CD4-positive, alpha-beta T cell treated with Interleukin-15 for 4 hours (primary cell): ENCODE measurements around the gene TNFRSF14.

Experiments used
- DNase-seq: peaks from one replicate; pipeline ENCODE4 v3.0.0-alpha.2; 2020; ENCODE audit warnings: low spot score

Gene TNFRSF14

GRCh38 chr1:2588661-2589430 lies 32.7 kb downstream of the TNFRSF14 start:
- DNase-seq = no peak

DNA sequence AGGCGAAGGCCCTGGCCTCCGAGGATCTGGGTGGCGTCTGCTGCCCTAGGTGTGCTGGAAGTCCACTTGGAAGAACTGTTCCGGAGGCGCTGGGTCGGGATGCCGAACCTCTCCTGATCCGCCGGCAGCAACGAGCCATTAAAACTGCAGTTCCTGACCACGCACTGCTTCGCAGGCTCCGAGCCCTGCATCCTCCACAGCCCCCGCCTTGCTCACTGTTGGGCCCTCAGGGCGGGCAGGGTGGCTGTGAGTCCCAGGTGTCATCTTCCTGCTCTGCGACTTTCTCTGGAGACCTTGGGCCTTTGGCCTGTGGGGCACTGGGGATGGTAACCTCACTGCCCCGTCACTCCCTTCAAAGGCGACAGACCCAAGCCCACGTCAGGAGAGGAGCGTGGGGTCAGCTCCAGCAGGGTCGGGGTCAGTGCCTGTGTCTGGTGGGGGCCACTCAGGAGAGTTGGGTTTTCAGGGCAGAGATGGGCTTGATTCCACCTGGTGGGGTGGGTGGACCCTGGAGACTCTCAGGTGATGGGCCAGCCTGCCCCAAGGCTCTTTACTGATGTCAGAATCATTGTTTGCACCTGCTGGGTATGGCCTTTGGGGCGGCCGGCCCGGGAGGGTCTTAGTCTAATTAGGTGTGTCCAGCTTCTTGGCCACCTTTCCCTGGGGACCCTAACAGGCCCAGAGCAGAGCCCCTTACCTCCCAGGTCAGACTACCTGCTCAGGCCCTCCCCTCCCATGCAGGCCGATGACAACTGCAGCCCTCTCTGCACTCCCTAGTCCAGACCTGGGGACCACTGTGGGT lies 33.5 kb downstream of the TNFRSF14 start:
- DNase-seq = no peak

GRCh38 chr1:2590233-2591141 lies 34.3 kb downstream of the TNFRSF14 start:
- no peak for DNase-seq

DNA sequence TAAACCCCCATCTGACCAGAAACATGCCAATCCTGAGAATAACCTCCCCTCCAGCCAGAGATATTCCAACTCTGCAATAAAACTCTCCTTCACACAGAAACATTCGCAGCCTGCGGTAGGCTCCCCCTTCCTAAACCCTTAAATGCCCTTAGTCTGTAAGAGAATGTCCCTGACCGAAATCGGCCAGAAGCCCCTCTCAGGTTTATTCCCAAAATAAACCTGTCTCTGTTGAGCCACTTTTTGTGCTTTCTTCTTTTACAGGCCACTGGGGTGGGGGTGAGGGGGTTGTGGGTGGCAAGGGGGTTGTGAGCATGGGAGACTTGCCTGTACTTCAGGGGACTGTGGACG lies 35.0 kb downstream of the TNFRSF14 start:
- DNase-seq = no peak

DNA sequence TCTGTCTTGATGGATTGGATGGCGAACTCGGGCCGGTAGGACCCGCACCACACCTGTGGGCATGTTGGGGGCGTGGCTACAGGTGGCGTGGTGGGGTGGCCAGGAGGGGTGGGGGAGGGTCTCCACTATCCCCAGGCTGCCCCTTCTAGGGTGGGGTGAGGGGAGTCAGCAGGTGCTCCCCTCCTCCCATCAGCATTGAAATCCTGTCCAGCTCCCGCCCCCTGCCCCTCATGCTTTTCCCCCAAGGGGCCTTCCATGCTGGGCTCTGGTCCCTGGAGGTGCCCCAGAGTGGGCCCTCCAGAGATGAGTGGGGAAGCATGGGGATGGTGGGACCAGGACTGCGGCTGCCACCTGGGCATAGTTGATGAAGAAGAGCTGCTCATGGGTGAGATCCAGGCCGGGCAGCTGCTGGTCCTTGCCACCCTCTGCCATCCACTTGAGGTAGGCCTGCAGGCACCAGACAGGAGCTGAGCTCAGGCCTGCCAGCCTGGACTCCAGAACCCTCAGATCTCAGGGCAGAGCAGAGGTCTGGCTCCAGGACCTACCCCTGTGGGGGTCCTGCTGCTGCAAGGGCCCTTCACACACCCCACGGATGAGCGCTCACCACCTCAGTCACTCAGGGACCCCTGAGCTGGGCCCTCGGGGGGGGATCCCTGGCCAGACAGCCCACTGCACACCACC lies 35.5 kb downstream of the TNFRSF14 start:
- no peak for DNase-seq

DNA sequence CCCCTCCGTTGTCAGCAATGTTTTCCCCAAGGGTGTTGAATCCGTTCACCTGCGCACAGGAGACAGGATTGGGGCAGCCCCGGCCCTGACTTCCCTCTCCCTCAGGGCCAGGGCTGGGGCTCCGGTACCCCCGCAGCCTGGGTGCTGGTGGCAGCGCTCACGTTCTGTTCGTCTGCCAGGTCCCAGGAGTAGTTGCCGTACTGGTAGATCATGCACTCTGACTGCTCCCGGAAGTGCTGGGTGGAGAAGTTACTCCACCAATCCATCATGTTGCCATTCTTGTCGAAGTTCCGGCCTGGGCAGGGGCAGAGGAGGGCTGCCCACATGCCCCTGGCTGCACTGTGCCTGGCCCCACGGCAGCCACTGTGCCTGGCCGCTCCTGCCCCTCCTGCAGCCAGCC lies 36.5 kb downstream of the TNFRSF14 start:
- no peak for DNase-seq

- DNase-seq = no peak
These were observed 37.2 kb downstream of the TNFRSF14 start for GRCh38 chr1:2593251-2593878.

DNA sequence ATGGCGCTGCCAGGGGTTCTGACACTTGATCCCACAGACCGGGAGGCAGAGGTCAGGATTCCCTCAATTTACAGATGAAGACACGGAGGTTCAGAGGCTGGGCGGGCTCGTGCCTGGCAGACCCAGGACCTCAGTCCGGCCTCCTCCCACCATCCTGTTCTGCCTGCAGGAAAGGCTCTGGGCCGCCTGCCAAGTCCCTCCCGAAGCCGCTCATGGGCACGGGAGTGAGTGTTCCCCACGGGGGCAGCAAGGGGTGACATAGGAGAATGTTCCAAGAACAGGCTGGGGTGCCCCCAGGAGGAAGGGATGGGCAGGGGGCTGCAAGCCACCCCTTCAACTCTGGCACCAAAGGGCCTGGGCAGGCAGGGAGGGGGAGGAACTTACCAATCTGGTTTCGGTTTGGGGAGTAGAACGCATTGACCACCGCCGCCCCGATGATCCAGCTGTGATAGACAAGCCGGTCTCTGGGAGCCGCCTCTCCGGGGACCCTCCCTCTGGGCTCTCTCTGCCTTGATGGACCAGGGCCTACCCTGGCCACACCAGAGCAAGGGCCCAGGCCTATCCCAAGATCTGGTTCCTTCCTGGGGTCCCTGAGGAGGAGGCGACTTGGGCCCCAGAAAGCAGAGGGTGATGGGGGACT lies 38.0 kb downstream of the TNFRSF14 start:
- DNase-seq = no peak

DNA sequence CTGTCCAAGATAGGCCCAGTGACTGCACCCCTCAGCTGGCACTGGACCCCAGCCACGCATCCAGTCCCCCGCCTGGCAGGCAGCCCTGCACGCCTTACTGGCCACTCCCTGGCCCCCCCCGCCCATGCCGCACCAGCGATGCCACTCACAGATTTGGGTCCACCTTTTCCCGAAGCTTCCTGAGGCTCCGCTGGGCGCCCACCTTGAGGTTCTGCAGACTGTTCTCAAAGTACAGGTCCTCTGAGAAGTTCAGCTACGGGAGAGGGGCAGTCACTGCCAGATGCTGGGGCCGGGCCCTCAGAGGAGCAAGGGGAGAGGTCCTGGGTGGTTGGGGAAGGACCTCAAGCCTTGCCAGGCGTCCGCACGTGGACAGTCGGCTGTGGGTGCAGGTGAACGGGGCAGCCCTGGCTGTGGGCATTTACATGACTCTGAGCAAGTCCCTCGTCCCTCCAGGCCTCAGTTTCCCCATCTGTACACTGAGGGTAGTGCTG lies 38.5 kb downstream of the TNFRSF14 start:
- DNase-seq = no peak

- no peak for DNase-seq
These were observed 39.2 kb downstream of the TNFRSF14 start for GRCh38 chr1:2595261-2595811.

- DNase-seq = no peak
These were observed 39.8 kb downstream of the TNFRSF14 start for GRCh38 chr1:2595812-2596529.

GRCh38 chr1:2596530-2597333 lies 40.6 kb downstream of the TNFRSF14 start:
- no peak for DNase-seq

GRCh38 chr1:2597441-2598328 lies 41.5 kb downstream of the TNFRSF14 start:
- DNase-seq = no peak

DNA sequence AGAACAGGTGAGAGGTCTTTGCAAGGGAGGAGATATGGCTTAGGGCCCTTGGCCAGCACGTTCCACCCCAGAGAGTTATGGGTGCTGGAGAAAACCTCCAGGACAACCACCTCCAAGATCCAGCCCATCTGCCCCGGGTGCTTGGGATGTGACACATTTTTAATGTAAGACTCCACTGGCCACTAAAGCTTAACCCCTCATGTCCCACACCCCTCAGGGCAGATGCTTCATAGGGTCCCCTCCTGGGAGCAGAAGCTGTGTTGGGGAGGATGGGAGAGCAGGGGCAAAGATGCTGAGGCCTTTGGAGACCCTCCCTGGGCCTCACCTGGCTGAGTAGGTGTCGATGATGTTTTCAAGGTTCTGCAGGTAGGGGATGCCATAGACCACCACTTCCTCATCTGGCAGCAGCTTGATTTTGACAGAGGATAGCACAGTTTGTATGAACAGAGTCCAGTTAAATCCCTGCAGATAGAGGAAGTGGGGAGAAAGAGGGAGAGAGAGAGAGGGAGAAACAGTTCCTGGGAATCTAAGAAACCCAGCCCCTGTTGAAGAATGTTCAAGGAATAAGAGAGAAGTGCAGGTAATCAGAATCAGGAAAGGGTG lies 42.3 kb downstream of the TNFRSF14 start:
- DNase-seq = no peak

- no peak for DNase-seq
These were observed 45.6 kb downstream of the TNFRSF14 start for GRCh38 chr1:2601721-2602303.

DNA sequence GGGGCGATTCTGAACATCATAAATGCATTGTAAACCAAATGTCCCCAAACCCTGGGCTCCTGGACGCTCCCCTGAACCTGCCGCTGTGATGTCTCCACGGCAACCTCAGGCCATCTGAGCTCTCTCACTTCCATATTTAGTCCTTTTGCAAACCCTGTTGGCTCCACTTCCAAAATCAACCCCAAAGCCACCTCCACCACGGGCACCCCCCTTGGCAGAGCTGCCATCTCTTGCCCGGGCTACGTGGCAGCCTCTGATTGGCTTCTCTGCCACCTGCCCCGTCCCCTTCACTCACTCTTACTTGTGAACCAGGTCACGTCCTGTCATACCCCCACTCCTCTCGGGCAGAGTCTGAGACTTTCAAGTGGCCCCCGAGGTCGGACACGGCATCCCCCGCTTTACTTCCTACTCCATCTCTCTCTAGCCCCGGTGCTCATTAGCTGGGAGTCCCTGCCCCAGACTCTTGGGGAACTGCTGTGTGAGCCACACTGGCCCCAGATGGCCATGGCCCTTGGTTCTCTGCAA lies 46.2 kb downstream of the TNFRSF14 start:
- no peak for DNase-seq
